Upper lobe of right lung (tissue), 1 donor: ENCODE measurements around the gene ZNF778. TPM values are rescaled to one million over a fixed set of nuclear protein-coding genes. Genes with fewer than 3 reads are reported as not detected.

Source experiments
- ATAC-seq: fragments of 200-7000 bp; cut with Tn5 transposase; one replicate; pipeline ENCODE4 v1.9.1; 2020; ENCODE audit warnings: mild to moderate bottlenecking, moderate library complexity
- DNase-seq: peaks from one replicate; pipeline ENCODE4 v3.0.0-alpha.2; 2020
- H3K27ac ChIP-seq: fragments of 200-600 bp; one replicate; pipeline ENCODE4 v1.8.0; 2022
- H3K27me3 ChIP-seq: fragments of 200-600 bp; one replicate; pipeline ENCODE4 v1.8.0; 2022; ENCODE audit warnings: mild to moderate bottlenecking
- H3K36me3 ChIP-seq: fragments of 200-600 bp; one replicate; pipeline ENCODE4 v1.8.0; 2022
- H3K4me1 ChIP-seq: fragments of 200-600 bp; one replicate; pipeline ENCODE4 v1.8.0; 2022
- H3K4me3 ChIP-seq: fragments of 200-600 bp; one replicate; pipeline ENCODE4 v1.8.0; 2022; ENCODE audit warnings: mild to moderate bottlenecking
- H3K9me3 ChIP-seq: fragments of 200-600 bp; one replicate; pipeline ENCODE4 v1.8.0; 2022
- CTCF ChIP-seq: fragments of 200-600 bp; IDR thresholded peaks from one replicate; pipeline ENCODE4 v1.8.0; 2022; ENCODE audit warnings: antibody characterized with exemption
- intact Hi-C: fragments of 100-400 bp; cut with DNase I; formaldehyde crosslinking; loops from one replicate; pipeline ENCODE4 v1.11.0; 2022
- total RNA-seq: library from RNA; stranded (reverse); fragmentation: NEBNext Ultra II Directional; extraction: Animal tissue kit (Norgen Biotek cat#: 25700); gene quantifications from one replicate; pipeline ENCODE4 v1.2.1, GENCODE V29; 2021
- donor health status: DM: no; HTN: yes; CAD: no; lungs with severe emphysema.

Gene ZNF778
- total RNA-seq, 1 donor from 2014 or later, result 10.3 TPM

DNA sequence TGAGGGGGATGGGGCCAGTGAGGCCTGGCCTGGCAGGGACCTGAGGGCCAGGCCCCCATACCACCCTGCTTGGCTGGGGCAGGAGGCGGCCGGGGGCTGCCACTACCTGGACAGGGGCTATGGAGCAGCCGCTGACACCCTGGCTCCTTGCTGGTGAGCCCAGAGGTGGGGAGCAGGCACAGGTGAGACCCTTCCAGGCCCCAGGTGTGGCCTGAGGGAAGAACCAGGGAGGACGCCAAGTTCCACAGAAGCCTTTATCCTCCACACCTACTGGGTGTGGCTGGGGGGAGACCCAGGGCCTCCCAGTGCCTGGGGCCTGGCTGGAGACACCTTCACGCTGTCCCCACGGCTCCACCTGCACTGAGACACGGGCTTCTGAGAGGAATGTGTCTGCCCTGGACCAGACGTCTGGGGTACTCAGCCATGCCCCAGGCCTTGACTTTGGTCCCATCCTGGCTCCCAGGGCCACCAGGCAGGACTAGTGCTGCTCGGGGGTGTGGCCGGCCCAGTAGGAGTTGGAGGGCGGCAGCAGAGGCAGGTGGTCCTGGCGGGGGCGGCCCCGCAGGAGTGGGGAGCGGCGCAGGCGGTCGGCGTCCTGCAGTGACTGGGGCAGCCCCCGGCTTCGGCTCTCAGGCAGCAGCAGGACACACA, 21.9 kb upstream of the ZNF778 start:
- H3K4me1 ChIP-seq, result peaks cover 2% of the 10 kb centered on the region
- intact Hi-C loops, result no loop called here
- peak; percentile 64 for DNase-seq
- H3K4me3 ChIP-seq, result no peak overlapping the region
- H3K9me3 ChIP-seq, result no peaks in the 10 kb centered on the region
- no peak for TF ChIP-seq CTCF
- no peaks in the 10 kb centered on the region for H3K36me3 ChIP-seq
- no peak for ATAC-seq
- peaks cover 29% of the 10 kb centered on the region for H3K27me3 ChIP-seq
- no peak overlapping the region for H3K27ac ChIP-seq

DNA sequence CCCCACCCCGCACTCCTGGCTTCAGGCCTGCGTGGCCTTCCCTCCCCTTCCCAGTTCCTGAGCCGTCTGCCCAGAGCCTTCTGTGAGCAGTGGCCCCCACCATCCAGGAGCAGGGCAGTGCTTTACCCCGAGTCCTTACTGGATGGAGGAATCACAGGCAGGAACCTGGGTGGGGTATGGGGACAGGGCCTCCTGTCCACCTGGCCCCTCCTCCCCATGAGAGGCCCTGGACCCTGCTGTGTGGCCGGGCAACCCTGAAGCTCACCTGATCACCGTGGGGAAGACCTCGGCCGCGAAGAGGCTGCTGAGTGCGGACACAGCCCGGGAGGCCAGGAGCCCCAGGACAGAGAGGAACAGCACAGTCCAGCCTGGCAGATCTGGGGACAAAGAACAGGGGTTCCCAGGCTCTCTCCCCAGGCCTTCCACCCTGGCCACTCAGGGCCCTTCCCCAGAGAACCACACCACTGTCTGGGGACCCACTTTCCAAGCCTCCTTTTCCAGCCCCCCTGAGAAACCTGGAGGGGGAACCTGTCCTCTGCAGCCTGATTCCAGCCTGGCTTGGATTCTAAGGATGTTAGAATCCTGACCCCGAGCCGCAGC, 20.4 kb upstream of the ZNF778 start:
- H3K27ac ChIP-seq, result no peak overlapping the region
- H3K9me3 ChIP-seq, result no peaks in the 10 kb centered on the region
- no peak for TF ChIP-seq CTCF
- H3K36me3 ChIP-seq, result no peaks in the 10 kb centered on the region
- H3K4me1 ChIP-seq, result peaks cover 4% of the 10 kb centered on the region
- H3K4me3 ChIP-seq, result no peak overlapping the region
- H3K27me3 ChIP-seq, result peaks cover 32% of the 10 kb centered on the region
- ATAC-seq, result no peak
- intact Hi-C loops, result no loop called here
- DNase-seq, result peak; percentile 56

DNA sequence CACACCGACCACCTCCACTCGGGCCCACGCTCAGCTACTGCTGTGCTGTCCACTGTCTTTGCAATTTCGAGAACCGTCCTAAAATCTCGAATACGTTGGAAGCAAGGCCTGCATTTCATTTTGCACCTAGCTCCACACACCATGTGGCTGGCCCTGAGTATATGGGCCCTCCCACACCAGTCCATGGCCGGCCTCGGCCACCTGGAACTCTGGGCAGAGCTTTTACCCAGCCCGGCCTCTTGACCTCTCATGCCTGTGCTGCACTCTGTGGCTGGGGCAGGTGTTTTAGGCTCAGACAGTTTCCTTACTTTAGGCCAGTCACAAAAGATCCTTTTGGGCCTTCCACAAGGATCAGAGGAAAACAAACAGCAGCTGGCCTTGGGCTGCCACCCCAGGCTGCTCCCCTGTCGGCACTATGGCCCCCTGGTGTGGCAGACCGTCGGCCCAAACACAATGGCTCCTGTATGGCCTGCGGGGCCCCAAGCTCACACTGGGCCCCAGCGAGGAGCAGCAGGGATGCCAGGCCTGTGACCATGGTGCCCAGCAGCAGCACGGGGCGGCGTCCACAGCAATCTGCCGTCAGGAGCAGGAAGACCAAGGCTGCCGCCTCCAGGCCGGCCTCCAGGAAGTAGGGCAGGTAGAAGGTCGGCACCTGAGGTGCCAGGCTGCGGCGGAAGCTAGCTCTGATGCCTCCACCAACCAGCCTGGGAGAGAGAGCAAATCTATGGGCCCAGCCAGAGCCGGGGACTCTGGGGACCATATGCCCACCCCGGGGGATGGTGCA, 19.7 kb upstream of the ZNF778 start:
- TF ChIP-seq CTCF, result no peak
- Histone ChIP-seq H3K4me1 (peaks cover 4% of the 10 kb centered on the region), H3K27me3 (peaks cover 38% of the 10 kb centered on the region), H3K27ac (no peak overlapping the region), H3K36me3 (no peaks in the 10 kb centered on the region), H3K9me3 (no peaks in the 10 kb centered on the region), H3K4me3 (no peak overlapping the region)
- intact Hi-C loops, result no loop called here
- DNase-seq (no peak), ATAC-seq (no peak)

DNA sequence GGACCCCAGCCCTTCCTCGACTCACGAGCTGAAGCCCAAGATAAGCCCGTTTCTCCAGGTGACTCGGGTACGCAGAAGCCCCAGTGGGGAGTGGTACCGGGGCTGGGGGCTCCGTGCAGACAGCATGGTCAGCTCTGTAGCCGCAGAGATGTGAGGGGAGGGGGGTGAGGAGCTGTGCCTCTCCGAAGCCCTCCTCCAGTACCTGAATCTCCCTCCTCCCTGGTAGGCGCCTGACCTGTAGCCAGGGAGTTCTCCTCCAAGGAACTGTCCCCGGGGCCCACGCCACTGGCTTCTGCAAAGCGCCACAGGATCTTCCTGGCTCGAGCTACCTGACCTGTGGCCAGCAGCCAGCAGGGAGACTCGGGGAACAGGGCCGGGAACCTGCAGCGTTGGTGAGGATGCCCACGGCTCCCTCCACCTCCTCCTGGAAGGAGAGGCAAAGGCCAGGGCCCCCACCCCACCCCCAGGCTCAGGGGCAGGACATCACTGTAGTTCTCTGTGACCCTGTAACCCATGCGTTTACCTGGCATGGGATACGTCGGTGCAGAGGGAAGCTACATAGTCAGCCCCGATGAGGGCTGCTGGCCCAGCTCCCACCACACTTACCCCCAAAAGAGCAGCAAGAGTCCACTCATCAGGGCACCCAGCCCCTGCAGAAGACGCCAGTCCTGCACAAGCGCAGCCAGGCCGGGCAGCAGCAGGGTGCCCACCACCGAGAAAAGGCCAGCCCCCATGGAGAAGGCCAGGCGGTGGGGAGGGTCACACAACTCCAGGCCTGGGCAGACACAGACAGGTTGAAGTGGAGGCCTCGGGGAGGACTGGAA, 18.9 kb upstream of the ZNF778 start:
- no peak for TF ChIP-seq CTCF
- H3K27me3 ChIP-seq, result peaks cover 41% of the 10 kb centered on the region
- no peak overlapping the region for H3K27ac ChIP-seq
- intact Hi-C loops, result no loop called here
- H3K4me3 ChIP-seq, result no peak overlapping the region
- no peaks in the 10 kb centered on the region for H3K36me3 ChIP-seq
- ATAC-seq, result no peak
- peaks cover 4% of the 10 kb centered on the region for H3K4me1 ChIP-seq
- DNase-seq, result peak; percentile 65
- no peaks in the 10 kb centered on the region for H3K9me3 ChIP-seq

GRCh38 chr16:89199241-89200123, 18.0 kb upstream of the ZNF778 start:
- Histone ChIP-seq H3K9me3 (no peaks in the 10 kb centered on the region), H3K27me3 (peaks cover 43% of the 10 kb centered on the region), H3K27ac (peak overlapping the region; percentile 65), H3K4me3 (peak overlapping the region; percentile 40), H3K4me1 (peaks cover 4% of the 10 kb centered on the region), H3K36me3 (no peaks in the 10 kb centered on the region)
- no peak for TF ChIP-seq CTCF
- intact Hi-C loops, result no loop called here
- ATAC-seq, result no peak
- DNase-seq, result peak; percentile 65
